GM23338 (cell line): ENCODE data around the gene GCAT. TPM values are rescaled to one million over a fixed set of nuclear protein-coding genes. Genes with fewer than 3 reads are reported as not detected.

Experiments
- ATAC-seq: fragments of 200-7000 bp; cut with Tn5 transposase; 3 replicates; pipeline ENCODE4 v1.9.1; 2020
- DNase-seq: peaks from one replicate; pipeline ENCODE4 v3.0.0-alpha.2; 2015; ENCODE audit warnings: low spot score
- H2AFZ ChIP-seq: fragments of 200-600 bp; sonication (generic); 2 replicates; pipeline ENCODE4 v1.8.0; 2016; ENCODE audit warnings: antibody characterized with exemption, mild to moderate bottlenecking, moderate library complexity
- H3F3A ChIP-seq: fragments of 200-600 bp; sonication (generic); replicated peaks from 2 replicates; pipeline ENCODE4 v1.8.0; 2017; ENCODE audit warnings: antibody characterized with exemption, mixed run types, low read depth
- H3K27ac ChIP-seq: fragments of 200-600 bp; sonication (generic); 2 replicates; pipeline ENCODE4 v1.6.1; 2016; ENCODE audit warnings: low read depth
- H3K27me3 ChIP-seq: fragments of 200-600 bp; sonication (generic); 2 replicates; pipeline ENCODE4 v1.8.0; 2016; ENCODE audit warnings: mild to moderate bottlenecking, mixed run types, moderate library complexity; ENCODE audit not compliant: insufficient read depth
- H3K36me3 ChIP-seq: fragments of 200-600 bp; sonication (generic); 2 replicates; pipeline ENCODE4 v1.8.0; 2016; ENCODE audit warnings: mild to moderate bottlenecking; ENCODE audit not compliant: insufficient read depth
- H3K4me1 ChIP-seq: fragments of 200-600 bp; sonication (generic); 2 replicates; pipeline ENCODE4 v1.8.0; 2016; ENCODE audit warnings: mild to moderate bottlenecking, moderate library complexity; ENCODE audit not compliant: insufficient read depth
- H3K4me2 ChIP-seq: fragments of 200-600 bp; sonication (generic); 2 replicates; pipeline ENCODE4 v1.7.1; 2017; ENCODE audit warnings: mixed run types
- H3K4me3 ChIP-seq: fragments of 200-600 bp; sonication (generic); 2 replicates; pipeline ENCODE4 v1.6.1; 2016; ENCODE audit warnings: mixed run types
- H3K79me2 ChIP-seq: fragments of 200-600 bp; sonication (generic); replicated peaks from 2 replicates; pipeline ENCODE4 v1.8.0; 2017; ENCODE audit warnings: mild to moderate bottlenecking; ENCODE audit not compliant: insufficient read depth
- H3K9me2 ChIP-seq: fragments of 200-600 bp; sonication (generic); 2 replicates; pipeline ENCODE4 v1.8.0; 2017; ENCODE audit not compliant: insufficient read depth
- H4K20me1 ChIP-seq: fragments of 200-600 bp; sonication (generic); replicated peaks from 2 replicates; pipeline ENCODE4 v1.8.0; 2017; ENCODE audit warnings: mild to moderate bottlenecking; ENCODE audit not compliant: insufficient read depth
- H3K27ac Mint-ChIP-seq: 2 replicates; pipeline ENCODE4 v1.8.0; 2020; ENCODE audit warnings: inconsistent platforms, mild to moderate bottlenecking, moderate library complexity, mixed read lengths
- H3K27me3 Mint-ChIP-seq: 3 replicates; pipeline ENCODE4 v1.8.0; 2022; ENCODE audit warnings: low read depth, mild to moderate bottlenecking, moderate library complexity, mixed read lengths, inconsistent platforms; ENCODE audit not compliant: insufficient read depth, poor library complexity
- H3K36me3 Mint-ChIP-seq: 3 replicates; pipeline ENCODE4 v1.8.0; 2021; ENCODE audit warnings: low read depth, mild to moderate bottlenecking, inconsistent platforms, moderate library complexity, mixed read lengths
- H3K4me1 Mint-ChIP-seq: 3 replicates; pipeline ENCODE4 v1.8.0; 2020; ENCODE audit warnings: mild to moderate bottlenecking, inconsistent platforms, mixed read lengths
- H3K4me3 Mint-ChIP-seq: 3 replicates; pipeline ENCODE4 v1.8.0; 2021; ENCODE audit warnings: moderate library complexity, mild to moderate bottlenecking, inconsistent platforms, mixed read lengths
- H3K9me3 Mint-ChIP-seq: 3 replicates; pipeline ENCODE4 v1.8.0; 2020; ENCODE audit warnings: moderate library complexity, mild to moderate bottlenecking, inconsistent platforms, mixed read lengths
- CREB1 ChIP-seq: fragments of 250-450 bp; sonication (Bioruptor Pico); IDR thresholded peaks from 2 replicates; pipeline ENCODE4 v1.5.0; 2020; ENCODE audit warnings: low read depth, mild to moderate bottlenecking, moderate library complexity
- EZH2 ChIP-seq: fragments of 200-600 bp; sonication (generic); IDR thresholded peaks from one replicate; pipeline ENCODE4 v1.8.0; 2017; ENCODE audit warnings: antibody characterized with exemption, mild to moderate bottlenecking, low read depth; ENCODE audit not compliant: unreplicated experiment
- EZH2phosphoT487 ChIP-seq: fragments of 200-600 bp; sonication (generic); IDR thresholded peaks from one replicate; pipeline ENCODE4 v1.8.1; 2018; ENCODE audit warnings: antibody characterized with exemption; ENCODE audit not compliant: unreplicated experiment
- JUNB ChIP-seq: IDR thresholded peaks from one replicate; pipeline ENCODE4 v1.6.1; 2016; ENCODE audit warnings: antibody characterized with exemption; ENCODE audit not compliant: unreplicated experiment
- NANOG ChIP-seq: IDR thresholded peaks from 2 replicates; pipeline ENCODE4 v1.6.1; 2016; ENCODE audit warnings: antibody characterized with exemption, borderline replicate concordance
- POLR2AphosphoS5 ChIP-seq: IDR thresholded peaks from 2 replicates; pipeline ENCODE4 v1.6.1; 2016; ENCODE audit warnings: antibody characterized with exemption, low read depth
- ZNF331 ChIP-seq: fragments of 250-450 bp; sonication (Bioruptor Pico); IDR thresholded peaks from 2 replicates; pipeline ENCODE4 v1.5.0; 2020; ENCODE audit warnings: low read depth, mild to moderate bottlenecking, moderate library complexity
- ZNF462 ChIP-seq: fragments of 250-450 bp; sonication (Bioruptor Pico); IDR thresholded peaks from 2 replicates; pipeline ENCODE4 v1.5.0; 2020; ENCODE audit warnings: mild to moderate bottlenecking, moderate library complexity
- polyA plus RNA-seq: library from polyadenylated mRNA; unstranded; fragments of >200 nt; fragmentation: Nextera tagmentation; extraction: Ambion mirVana; gene quantifications from 2 replicates; pipeline ENCODE4 v1.2.1, GENCODE V29; 2016
- total RNA-seq: library from RNA; depleted of rRNA; stranded (reverse); fragments of >200 nt; shearing (Covaris generic); gene quantifications from 2 replicates; pipeline ENCODE4 v1.2.3, GENCODE V29; 2014
- TF ChIP-seq, protein P1 (sequence below): IDR thresholded peaks from one replicate; pipeline ENCODE4 v1.6.1; 2018; ENCODE audit warnings: antibody characterized with exemption; ENCODE audit not compliant: unreplicated experiment
- TF ChIP-seq, protein P2 (sequence below): IDR thresholded peaks from 2 replicates; pipeline ENCODE4 v1.6.1; 2016; ENCODE audit warnings: antibody characterized with exemption
- TF ChIP-seq, protein P3 (sequence below), 2 experiments: fragments of 200-600 bp in 1 of 2; sonication (generic) in 1 of 2; conservative IDR thresholded peaks; 2 replicates each; pipeline versions ENCODE4 v1.5.1 to v1.6.1; 2016 to 2017; ENCODE audit warnings: antibody characterized with exemption in 2 of 2, low read depth in 2 of 2, mild to moderate bottlenecking in 2 of 2, moderate library complexity in 1 of 2

GCAT gene
- total and polyA plus RNA-seq, 2 experiments from 2014 or later, result 36.8 to 61.3 TPM

DNA sequence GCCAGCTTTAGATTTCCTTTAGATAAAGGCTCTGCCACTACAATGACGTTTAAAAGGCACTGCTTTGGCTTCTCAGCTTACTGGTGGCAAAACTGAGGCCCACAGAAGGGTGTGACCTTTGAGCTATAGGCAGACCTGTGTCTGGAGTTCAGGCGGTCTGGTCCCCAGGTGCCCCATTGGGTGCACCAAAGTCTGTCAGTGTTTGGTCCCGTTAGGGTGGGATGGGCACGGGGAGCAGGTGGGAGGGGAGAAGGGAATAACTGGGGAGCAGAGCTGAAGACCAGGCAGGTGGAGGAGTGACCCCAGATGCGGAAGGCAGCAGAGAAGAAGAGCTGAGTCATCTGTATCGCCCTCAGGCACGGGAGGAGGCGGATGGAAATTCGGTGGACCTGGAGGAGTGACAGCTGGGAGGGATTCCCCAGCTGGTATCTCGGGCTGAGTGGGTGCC, 45.3 kb upstream of the GCAT start (continued):
- TF ChIP-seq, protein P1, sequence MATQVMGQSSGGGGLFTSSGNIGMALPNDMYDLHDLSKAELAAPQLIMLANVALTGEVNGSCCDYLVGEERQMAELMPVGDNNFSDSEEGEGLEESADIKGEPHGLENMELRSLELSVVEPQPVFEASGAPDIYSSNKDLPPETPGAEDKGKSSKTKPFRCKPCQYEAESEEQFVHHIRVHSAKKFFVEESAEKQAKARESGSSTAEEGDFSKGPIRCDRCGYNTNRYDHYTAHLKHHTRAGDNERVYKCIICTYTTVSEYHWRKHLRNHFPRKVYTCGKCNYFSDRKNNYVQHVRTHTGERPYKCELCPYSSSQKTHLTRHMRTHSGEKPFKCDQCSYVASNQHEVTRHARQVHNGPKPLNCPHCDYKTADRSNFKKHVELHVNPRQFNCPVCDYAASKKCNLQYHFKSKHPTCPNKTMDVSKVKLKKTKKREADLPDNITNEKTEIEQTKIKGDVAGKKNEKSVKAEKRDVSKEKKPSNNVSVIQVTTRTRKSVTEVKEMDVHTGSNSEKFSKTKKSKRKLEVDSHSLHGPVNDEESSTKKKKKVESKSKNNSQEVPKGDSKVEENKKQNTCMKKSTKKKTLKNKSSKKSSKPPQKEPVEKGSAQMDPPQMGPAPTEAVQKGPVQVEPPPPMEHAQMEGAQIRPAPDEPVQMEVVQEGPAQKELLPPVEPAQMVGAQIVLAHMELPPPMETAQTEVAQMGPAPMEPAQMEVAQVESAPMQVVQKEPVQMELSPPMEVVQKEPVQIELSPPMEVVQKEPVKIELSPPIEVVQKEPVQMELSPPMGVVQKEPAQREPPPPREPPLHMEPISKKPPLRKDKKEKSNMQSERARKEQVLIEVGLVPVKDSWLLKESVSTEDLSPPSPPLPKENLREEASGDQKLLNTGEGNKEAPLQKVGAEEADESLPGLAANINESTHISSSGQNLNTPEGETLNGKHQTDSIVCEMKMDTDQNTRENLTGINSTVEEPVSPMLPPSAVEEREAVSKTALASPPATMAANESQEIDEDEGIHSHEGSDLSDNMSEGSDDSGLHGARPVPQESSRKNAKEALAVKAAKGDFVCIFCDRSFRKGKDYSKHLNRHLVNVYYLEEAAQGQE, result no peak
- TF ChIP-seq CREB1 (CRISPR knock-in tag) (no peak), POLR2AphosphoS5 (no peak), NANOG (no peak), EZH2 (no peak), JUNB (no peak), EZH2phosphoT487 (no peak)
- TF ChIP-seq, protein P2, sequence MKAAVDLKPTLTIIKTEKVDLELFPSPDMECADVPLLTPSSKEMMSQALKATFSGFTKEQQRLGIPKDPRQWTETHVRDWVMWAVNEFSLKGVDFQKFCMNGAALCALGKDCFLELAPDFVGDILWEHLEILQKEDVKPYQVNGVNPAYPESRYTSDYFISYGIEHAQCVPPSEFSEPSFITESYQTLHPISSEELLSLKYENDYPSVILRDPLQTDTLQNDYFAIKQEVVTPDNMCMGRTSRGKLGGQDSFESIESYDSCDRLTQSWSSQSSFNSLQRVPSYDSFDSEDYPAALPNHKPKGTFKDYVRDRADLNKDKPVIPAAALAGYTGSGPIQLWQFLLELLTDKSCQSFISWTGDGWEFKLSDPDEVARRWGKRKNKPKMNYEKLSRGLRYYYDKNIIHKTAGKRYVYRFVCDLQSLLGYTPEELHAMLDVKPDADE, result no peak
- TF ChIP-seq, protein P3, sequence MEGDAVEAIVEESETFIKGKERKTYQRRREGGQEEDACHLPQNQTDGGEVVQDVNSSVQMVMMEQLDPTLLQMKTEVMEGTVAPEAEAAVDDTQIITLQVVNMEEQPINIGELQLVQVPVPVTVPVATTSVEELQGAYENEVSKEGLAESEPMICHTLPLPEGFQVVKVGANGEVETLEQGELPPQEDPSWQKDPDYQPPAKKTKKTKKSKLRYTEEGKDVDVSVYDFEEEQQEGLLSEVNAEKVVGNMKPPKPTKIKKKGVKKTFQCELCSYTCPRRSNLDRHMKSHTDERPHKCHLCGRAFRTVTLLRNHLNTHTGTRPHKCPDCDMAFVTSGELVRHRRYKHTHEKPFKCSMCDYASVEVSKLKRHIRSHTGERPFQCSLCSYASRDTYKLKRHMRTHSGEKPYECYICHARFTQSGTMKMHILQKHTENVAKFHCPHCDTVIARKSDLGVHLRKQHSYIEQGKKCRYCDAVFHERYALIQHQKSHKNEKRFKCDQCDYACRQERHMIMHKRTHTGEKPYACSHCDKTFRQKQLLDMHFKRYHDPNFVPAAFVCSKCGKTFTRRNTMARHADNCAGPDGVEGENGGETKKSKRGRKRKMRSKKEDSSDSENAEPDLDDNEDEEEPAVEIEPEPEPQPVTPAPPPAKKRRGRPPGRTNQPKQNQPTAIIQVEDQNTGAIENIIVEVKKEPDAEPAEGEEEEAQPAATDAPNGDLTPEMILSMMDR (conservative IDR thresholded peaks at IDR 0.05; ENCODE audit: low read depth in 2 of 2), result no peak

- DNase-seq, result no peak
- H3K4me3 ChIP-seq, result no peak overlapping the region
- no peaks in the 10 kb centered on the region for H3F3A ChIP-seq
- no peaks in the 10 kb centered on the region for H3K79me2 ChIP-seq
- H3K9me3 Mint-ChIP-seq, result no peaks in the 10 kb centered on the region
- H3K4me3 Mint-ChIP-seq, result no peak overlapping the region
- H4K20me1 ChIP-seq, result no peaks in the 10 kb centered on the region
- peaks cover 31% of the 10 kb centered on the region for H3K36me3 Mint-ChIP-seq
- H3K9me2 ChIP-seq, result no peaks in the 10 kb centered on the region
- peaks cover 11% of the 10 kb centered on the region for H3K27me3 Mint-ChIP-seq
- no peaks in the 10 kb centered on the region for H3K27me3 ChIP-seq
- H2AFZ ChIP-seq, result no peak overlapping the region
- no peak overlapping the region for H3K4me2 ChIP-seq
- H3K27ac ChIP-seq, result no peak overlapping the region
- no peaks in the 10 kb centered on the region; the same call in 1 of the 2 replicates for H3K36me3 ChIP-seq
- no peaks in the 10 kb centered on the region for H3K4me1 ChIP-seq
- no peak overlapping the region for H3K27ac Mint-ChIP-seq
- no peak for ATAC-seq
- no peaks in the 10 kb centered on the region for H3K4me1 Mint-ChIP-seq
- no peak for TF ChIP-seq ZNF331 (CRISPR knock-in tag)
- TF ChIP-seq NANOG, result no peak
- TF ChIP-seq ZNF462 (CRISPR knock-in tag), result no peak
- TF ChIP-seq CREB1 (CRISPR knock-in tag), result no peak
Measured at GRCh38 chr22:37763012-37763411, 44.7 kb upstream of the GCAT start.
